GM12873 (cell line): Measurements from ENCODE around the gene SULT1C4.

Experiments
- CTCF ChIP-seq: IDR thresholded peaks from 2 replicates; pipeline ENCODE4 v1.5.1; 2012; ENCODE audit warnings: low read depth, mild to moderate bottlenecking, moderate library complexity, low read length, control low read depth; ENCODE audit not compliant: insufficient read depth; ENCODE audit errors: missing control alignments

Gene SULT1C4

GRCh38 chr2:108404784-108405397, 27.1 kb downstream of the SULT1C4 start:
- TF ChIP-seq CTCF = no peak

DNA sequence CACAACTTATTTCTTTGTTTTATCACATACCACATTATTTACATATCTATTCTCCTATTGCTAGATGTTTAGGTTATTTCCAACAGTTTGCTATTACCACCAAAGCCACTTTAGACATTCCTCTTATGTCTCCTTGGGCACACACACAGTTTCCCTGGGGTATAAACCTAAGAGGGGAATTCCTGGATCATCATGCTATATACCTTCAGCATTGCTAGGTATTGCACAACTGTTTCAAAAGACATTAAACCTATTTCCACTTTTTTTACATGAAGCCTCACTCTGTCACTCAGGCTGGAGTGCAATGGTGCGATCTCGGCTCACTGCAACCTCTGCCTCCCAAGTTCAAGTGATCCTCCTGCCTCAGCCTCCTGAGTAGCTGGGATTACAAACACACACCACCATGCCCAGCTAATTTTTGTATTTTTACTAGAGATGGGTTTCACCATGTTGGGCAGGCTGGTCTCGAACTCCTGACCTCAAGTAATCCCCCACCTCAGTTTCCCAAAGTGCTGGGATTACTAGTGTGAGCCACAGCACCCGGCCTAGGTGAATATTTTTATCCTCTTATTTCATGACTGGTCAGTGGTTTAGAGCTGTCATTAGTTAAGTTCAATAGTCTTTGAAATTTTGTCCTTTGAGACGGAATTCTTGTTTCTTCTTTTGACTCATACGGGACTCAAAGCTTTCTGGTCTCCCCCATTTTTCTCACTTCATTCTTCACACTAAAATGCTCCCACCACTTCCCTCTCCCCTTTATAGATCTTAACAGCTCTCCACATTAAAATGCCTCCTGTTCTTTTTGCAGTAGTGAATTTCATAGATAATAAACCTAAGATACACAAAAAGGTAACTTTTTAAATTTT, 30.3 kb downstream of the SULT1C4 start:
- no peak for TF ChIP-seq CTCF

DNA sequence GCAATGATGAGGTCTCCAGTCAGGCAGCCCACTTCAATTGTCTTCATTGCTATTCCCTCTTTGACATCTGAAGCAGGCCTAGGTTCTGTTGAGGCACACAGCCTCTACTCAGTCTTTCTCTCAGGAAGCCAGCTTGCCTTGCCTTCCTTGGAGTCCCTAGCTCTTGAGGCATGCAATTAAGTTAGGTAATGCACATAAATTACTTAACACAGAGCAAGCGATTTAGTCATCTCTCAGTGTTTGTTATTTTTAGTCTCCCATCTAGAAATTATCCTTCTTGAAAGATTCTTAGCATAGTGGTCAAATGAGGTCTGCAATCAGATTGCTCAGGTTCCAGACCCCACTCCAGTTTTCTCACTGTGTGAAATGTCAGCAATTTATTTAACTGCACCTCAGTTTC, 32.0 kb downstream of the SULT1C4 start:
- no peak for TF ChIP-seq CTCF

- TF ChIP-seq CTCF = no peak
Observed at GRCh38 chr2:108412995-108413710, 35.4 kb downstream of the SULT1C4 start.

DNA sequence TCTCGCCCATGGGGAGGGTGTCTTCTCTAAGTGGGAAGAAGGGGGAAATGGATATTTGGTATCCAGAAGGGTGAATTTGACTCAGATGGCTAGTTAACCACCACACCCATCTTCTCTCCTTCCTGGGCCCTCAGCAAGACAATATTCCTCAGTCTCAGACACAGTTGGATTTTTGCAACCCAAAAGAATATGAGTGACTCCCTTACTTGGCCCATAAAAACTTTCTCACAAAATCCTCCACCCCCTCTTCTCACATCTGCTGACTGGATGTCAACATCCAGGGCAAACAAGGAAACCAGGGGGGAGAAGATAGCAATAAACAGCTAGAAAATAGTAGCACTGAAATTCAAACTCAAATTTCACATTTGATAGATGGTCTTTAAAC, 35.9 kb downstream of the SULT1C4 start:
- TF ChIP-seq CTCF = no peak

DNA sequence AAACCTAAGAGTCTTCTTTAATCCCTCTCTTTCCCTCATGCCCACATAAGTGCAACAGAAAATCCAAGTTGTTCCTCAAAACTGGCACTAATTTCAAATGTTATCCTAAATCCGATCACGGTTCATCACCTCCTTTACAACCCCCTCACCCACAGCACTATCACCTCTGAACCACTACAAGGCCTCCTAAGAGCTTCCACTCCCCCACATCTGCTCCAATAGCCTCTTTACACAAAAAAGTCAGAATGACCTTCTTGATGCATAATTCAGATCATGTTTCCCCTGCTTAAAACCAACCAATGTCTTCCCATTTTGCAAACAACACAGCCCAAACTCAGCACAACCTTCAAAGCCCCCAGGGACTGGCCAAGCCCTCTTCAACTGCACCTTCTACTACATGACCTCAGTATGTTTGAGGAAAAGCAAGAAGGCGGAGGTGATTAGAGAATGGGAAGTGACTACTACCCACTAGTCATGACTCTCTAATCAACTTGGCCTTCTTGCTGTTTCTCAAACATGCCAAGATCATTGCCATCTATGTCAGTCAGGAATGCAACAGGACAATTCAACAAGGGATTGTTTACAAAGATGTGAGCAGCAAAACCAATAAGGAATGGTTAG, 36.6 kb downstream of the SULT1C4 start:
- no peak for TF ChIP-seq CTCF

GRCh38 chr2:108414945-108415344, 37.2 kb downstream of the SULT1C4 start:
- TF ChIP-seq CTCF = no peak
